Right ventricle myocardium inferior (tissue), 1 donor: Measurements from ENCODE around the gene CCL19. TPM values are rescaled to one million over a fixed set of nuclear protein-coding genes. Genes with fewer than 3 reads are reported as not detected.
A peak's percentile ranks its signal among the peaks of the same experiment; 100 is the strongest.

ENCODE experiments used
- ATAC-seq: fragments of 200-7000 bp; cut with Tn5 transposase; one replicate; pipeline ENCODE4 v1.9.1; 2020; ENCODE audit warnings: mild to moderate bottlenecking, moderate library complexity
- DNase-seq: peaks from one replicate; pipeline ENCODE4 v3.0.0; 2021; ENCODE audit errors: missing footprints
- intact Hi-C: fragments of 100-400 bp; cut with DNase I; formaldehyde crosslinking; loops from one replicate; pipeline ENCODE4 v1.11.0; 2022
- total RNA-seq: library from RNA; stranded (reverse); fragmentation: NEBNext Ultra II Directional; extraction: Animal tissue kit (Norgen Biotek cat#: 25700); gene quantifications from one replicate; pipeline ENCODE4 v1.2.1, GENCODE V29; 2021
- donor health status: DM: no; HTN: yes; CAD: no; lungs with severe emphysema.

The CCL19 gene
- total RNA-seq, 1 donor from 2014 or later = 1.1 TPM

DNA sequence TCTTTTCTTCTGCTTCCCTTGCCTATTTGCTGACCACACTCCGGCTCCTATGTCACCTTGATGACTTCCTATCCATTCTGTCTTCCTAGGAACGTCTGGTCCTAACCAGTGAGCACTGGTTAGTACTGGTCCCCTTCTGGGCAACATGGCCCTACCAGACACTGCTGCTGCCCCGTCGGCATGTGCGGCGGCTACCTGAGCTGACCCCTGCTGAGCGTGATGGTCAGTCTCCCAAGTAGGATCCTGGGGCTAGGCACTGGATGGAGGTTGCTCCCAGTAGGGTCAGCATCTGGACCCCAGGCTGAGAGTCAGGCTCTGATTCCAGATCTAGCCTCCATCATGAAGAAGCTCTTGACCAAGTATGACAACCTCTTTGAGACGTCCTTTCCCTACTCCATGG lies 42.4 kb downstream of the CCL19 start:
- ATAC-seq = no peak
- no peak for DNase-seq
- intact Hi-C loops = no loop called here

DNA sequence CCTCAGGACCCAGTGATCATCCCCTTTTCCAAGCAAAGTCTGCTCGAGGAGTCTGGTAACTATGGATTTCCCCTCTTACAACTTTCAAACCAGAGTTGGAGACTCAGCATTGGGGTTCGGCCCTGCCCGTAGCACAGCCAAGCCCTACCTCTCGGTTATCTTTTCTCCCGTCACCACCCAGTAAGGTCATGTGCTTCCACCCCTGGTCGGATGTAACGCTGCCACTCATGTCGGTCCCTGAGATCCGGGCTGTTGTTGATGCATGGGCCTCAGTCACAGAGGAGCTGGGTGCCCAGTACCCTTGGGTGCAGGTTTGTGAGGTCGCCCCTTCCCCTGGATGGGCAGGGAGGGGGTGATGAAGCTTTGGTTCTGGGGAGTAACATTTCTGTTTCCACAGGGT lies 43.4 kb downstream of the CCL19 start:
- no peak for DNase-seq
- no peak for ATAC-seq
- intact Hi-C loops = no loop called here

- DNase-seq (no peak), ATAC-seq (peak; percentile 2)
- intact Hi-C loops = no loop called here
Observed at GRCh38 chr9:34647084-34647403, 44.0 kb downstream of the CCL19 start.

GRCh38 chr9:34646211-34647083 lies 44.6 kb downstream of the CCL19 start, which contains the start of gene GALT:
Gene GALT, plus strand, starts transcription at chr9:34646675. Its CDS starts 30 bp downstream, at chr9:34646705.
- ATAC-seq (peak; percentile 85), DNase-seq (peak; percentile 99)
- intact Hi-C loops = no loop called here

DNA sequence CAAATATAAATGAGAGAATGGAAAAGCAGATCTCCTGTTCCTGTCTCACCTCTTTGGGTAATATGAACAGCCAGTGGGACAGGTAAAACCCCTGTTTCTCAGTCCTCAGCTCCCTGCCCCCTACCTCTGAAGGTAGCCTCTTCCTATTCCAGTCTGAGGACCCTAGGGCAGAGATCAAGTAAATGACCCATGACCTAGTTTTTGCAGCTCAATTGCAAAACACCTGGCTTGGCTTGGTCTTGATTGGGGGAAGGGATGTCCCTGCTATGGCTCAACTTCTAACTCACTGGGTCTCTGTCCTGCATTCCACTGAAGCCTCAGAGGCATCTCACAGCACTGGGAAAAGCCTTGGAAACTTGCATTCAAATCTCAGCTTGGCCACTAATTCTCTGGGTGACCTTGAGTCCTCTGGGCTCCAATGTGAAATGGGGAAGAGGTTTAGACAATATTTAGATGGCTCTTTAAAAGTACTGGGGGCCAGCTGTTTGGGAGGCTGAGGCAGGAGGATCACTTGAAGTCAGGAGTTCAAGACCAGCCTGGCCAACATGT lies 46.2 kb downstream of the CCL19 start:
- intact Hi-C loops = no loop called here
- DNase-seq (no peak), ATAC-seq (no peak)

DNA sequence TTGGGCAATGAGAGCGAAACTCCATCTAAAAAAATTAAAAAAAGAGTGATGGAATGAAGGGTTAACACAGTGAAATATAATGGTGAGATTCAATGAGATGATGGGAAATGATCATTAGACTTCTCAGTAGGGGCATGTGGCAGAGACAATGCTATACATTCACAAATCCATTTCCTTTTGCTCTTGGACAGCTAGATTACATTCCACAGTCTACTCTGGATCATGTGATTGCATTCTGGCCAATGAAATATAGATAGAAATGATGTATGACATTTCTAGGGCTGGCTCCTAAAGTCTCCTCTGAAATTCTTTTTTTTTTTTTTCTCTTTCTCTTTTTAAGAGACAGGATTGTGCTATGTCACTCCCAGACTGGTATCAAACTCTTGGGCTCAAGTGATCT lies 48.4 kb downstream of the CCL19 start:
- intact Hi-C loops = no loop called here
- no peak for DNase-seq

More for the DNA sequence above, 48.4 kb downstream of the CCL19 start:
- no peak for ATAC-seq

Other genes starting within 250 kb of the CCL19 start
- 27.2 TPM for gene FAM219A, start 232.7 kb downstream of the CCL19 start, total RNA-seq
- gene DNAI1, start 232.5 kb downstream of the CCL19 start, total RNA-seq = not detected
- 0.51 TPM for gene ENHO, start 168.3 kb downstream of the CCL19 start, total RNA-seq
- 8.7 TPM for gene CNTFR, start 101.6 kb downstream of the CCL19 start, total RNA-seq
- 38.3 TPM for gene RPP25L, start 79.2 kb downstream of the CCL19 start, total RNA-seq
- gene DCTN3, start 70.8 kb downstream of the CCL19 start, total RNA-seq = 133 TPM
- not detected for gene ARID3C, start 62.2 kb downstream of the CCL19 start, total RNA-seq
- gene SIGMAR1, start 53.5 kb downstream of the CCL19 start, total RNA-seq = 25.6 TPM
- 54.1 TPM for gene GALT, start 44.6 kb downstream of the CCL19 start, total RNA-seq
- 43.6 TPM for gene IL11RA, start 39.1 kb downstream of the CCL19 start, total RNA-seq
- gene CCL27, start 28.6 kb downstream of the CCL19 start, total RNA-seq = not detected
- 12.4 TPM for gene CCL21, start 18.9 kb upstream of the CCL19 start, total RNA-seq